Fibroblast of lung (primary cell): ENCODE results near the gene SYT8. TPM values are rescaled to one million over a fixed set of nuclear protein-coding genes. Genes with fewer than 3 reads are reported as not detected.

Source experiments
- DNase-seq, 2 donors: peaks; one replicate each; pipeline versions ENCODE4 v3.0.0 to v3.0.0-alpha.2; 2010; ENCODE audit warnings: low read depth in 2 of 2
- H2AFZ ChIP-seq: 2 replicates; pipeline ENCODE4 v1.5.1; 2012; ENCODE audit warnings: low read length, control low read depth, inconsistent platforms
- H3K27ac ChIP-seq: 2 replicates; pipeline ENCODE4 v1.5.1; 2011; ENCODE audit warnings: low read length, control low read depth; ENCODE audit not compliant: insufficient read depth
- H3K27me3 ChIP-seq: 2 replicates; pipeline ENCODE4 v1.5.1; 2011; ENCODE audit warnings: mild to moderate bottlenecking, low read length; ENCODE audit not compliant: control insufficient read depth, insufficient read depth
- H3K36me3 ChIP-seq: 2 replicates; pipeline ENCODE4 v1.5.1; 2011; ENCODE audit warnings: low read length; ENCODE audit not compliant: control insufficient read depth, insufficient read depth
- H3K4me1 ChIP-seq: 2 replicates; pipeline ENCODE4 v1.5.1; 2011; ENCODE audit warnings: low read length; ENCODE audit not compliant: control insufficient read depth, insufficient read depth; ENCODE audit errors: extremely low read depth
- H3K4me2 ChIP-seq: 2 replicates; pipeline ENCODE4 v1.5.1; 2011; ENCODE audit warnings: low read length, control low read depth; ENCODE audit not compliant: insufficient read depth; ENCODE audit errors: extremely low read depth
- H3K4me3 ChIP-seq, 4 experiments: fragments of 200-600 bp in 1 of 4; sonication (generic) in 1 of 4; replicated peaks in 1 of 4; 2 replicates each; pipeline ENCODE4 v1.5.1; 2011 to 2016; ENCODE audit warnings: low read length in 4 of 4, low read depth in 3 of 4, mild to moderate bottlenecking in 3 of 4, control low read depth in 2 of 4, inconsistent platforms in 1 of 4, mixed read lengths in 1 of 4; ENCODE audit not compliant: insufficient read depth in 1 of 4; ENCODE audit errors: control extremely low read depth in 1 of 4
- H3K79me2 ChIP-seq: 2 replicates; pipeline ENCODE4 v1.5.1; 2012; ENCODE audit warnings: mild to moderate bottlenecking, low read length, inconsistent platforms; ENCODE audit not compliant: control insufficient read depth, insufficient read depth
- H3K9ac ChIP-seq: 2 replicates; pipeline ENCODE4 v1.5.1; 2011; ENCODE audit warnings: mild to moderate bottlenecking, low read length, control low read depth; ENCODE audit not compliant: insufficient read depth
- H3K9me3 ChIP-seq: 2 replicates; pipeline ENCODE4 v1.5.1; 2012; ENCODE audit warnings: low read depth, low read length; ENCODE audit not compliant: control insufficient read depth, insufficient read depth
- H4K20me1 ChIP-seq: 2 replicates; pipeline ENCODE4 v1.5.1; 2011; ENCODE audit warnings: low read length; ENCODE audit not compliant: control insufficient read depth, insufficient read depth; ENCODE audit errors: extremely low read depth
- CTCF ChIP-seq, 2 donors: IDR thresholded peaks in 1 of 2; conservative IDR thresholded peaks in 1 of 2; 1 replicate in 1 of 2; 2 replicates in 1 of 2; pipeline ENCODE4 v1.5.1; 2011 to 2012; ENCODE audit warnings: low read length in 2 of 2, control low read depth in 1 of 2, inconsistent platforms in 1 of 2, low read depth in 1 of 2, mild to moderate bottlenecking in 1 of 2
- EZH2 ChIP-seq: IDR thresholded peaks from 2 replicates; pipeline ENCODE4 v1.5.1; 2012; ENCODE audit warnings: low read length, control low read depth, mild to moderate bottlenecking; ENCODE audit errors: missing control alignments
- polyA plus RNA-seq, 2 donors: library from polyadenylated mRNA; depleted of rRNA in 1 of 2; stranded (reverse) in 1 of 2; unstranded in 1 of 2; fragments of >200 nt; gene quantifications; 2 replicates each; pipeline ENCODE4 v1.2.1, GENCODE V29; 2011 to 2012; ENCODE audit warnings: missing spikeins in 1 of 2
- total RNA-seq: library from RNA; depleted of rRNA; stranded (reverse); fragments of >200 nt; gene quantifications from 2 replicates; pipeline ENCODE4 v1.2.1, GENCODE V29; 2014

SYT8 gene
- total and polyA plus RNA-seq, 2 donors (not counting 1 experiment from before 2014, with no cell fraction given): not detected

GRCh38 chr11:1814691-1815090, 20.1 kb upstream of the SYT8 start:
- Histone ChIP-seq H3K4me1 (no peaks in the 10 kb centered on the region), H2AFZ (no peak overlapping the region), H3K4me3 (no peak overlapping the region), H3K36me3 (no peaks in the 10 kb centered on the region), H4K20me1 (no peaks in the 10 kb centered on the region), H3K27me3 (peaks cover 4% of the 10 kb centered on the region), H3K27ac (no peak overlapping the region), H3K4me2 (no peak overlapping the region), H3K79me2 (no peaks in the 10 kb centered on the region), H3K9me3 (no peaks in the 10 kb centered on the region), H3K9ac (no peak overlapping the region)
- no peak for DNase-seq
- no peak for TF ChIP-seq EZH2
- no peak for TF ChIP-seq CTCF (conservative IDR thresholded peaks at IDR 0.05 in 1 of 2, IDR thresholded peaks at IDR 0.05 in 1 of 2; ENCODE audit: low read depth in 1 of 2, low read length in 2 of 2)

- no peak for DNase-seq
- Histone ChIP-seq H3K27ac (no peak overlapping the region), H3K27me3 (peaks cover 4% of the 10 kb centered on the region), H3K9me3 (no peaks in the 10 kb centered on the region), H3K4me1 (no peaks in the 10 kb centered on the region), H4K20me1 (no peaks in the 10 kb centered on the region), H3K36me3 (no peaks in the 10 kb centered on the region), H3K9ac (no peak overlapping the region), H3K4me3 (no peak overlapping the region), H3K79me2 (no peaks in the 10 kb centered on the region), H3K4me2 (no peak overlapping the region), H2AFZ (no peak overlapping the region)
- TF ChIP-seq EZH2 (no peak), CTCF (conservative IDR thresholded peaks at IDR 0.05 in 1 of 2, IDR thresholded peaks at IDR 0.05 in 1 of 2; ENCODE audit: low read depth in 1 of 2, low read length in 2 of 2) (no peak)
Observed at GRCh38 chr11:1815311-1815710, 19.5 kb upstream of the SYT8 start.

- no peaks in the 10 kb centered on the region for H3K4me1 ChIP-seq
- no peak overlapping the region for H3K4me2 ChIP-seq
- TF ChIP-seq CTCF (conservative IDR thresholded peaks at IDR 0.05 in 1 of 2, IDR thresholded peaks at IDR 0.05 in 1 of 2; ENCODE audit: low read depth in 1 of 2, low read length in 2 of 2) (no peak), EZH2 (no peak)
- no peaks in the 10 kb centered on the region for H4K20me1 ChIP-seq
- H2AFZ ChIP-seq: no peak overlapping the region
- H3K36me3 ChIP-seq: no peaks in the 10 kb centered on the region
- DNase-seq: no peak
- H3K27ac ChIP-seq: no peak overlapping the region
- peaks cover 1% of the 10 kb centered on the region for H3K27me3 ChIP-seq
- no peak overlapping the region for H3K9ac ChIP-seq
- H3K4me3 ChIP-seq: no peak overlapping the region
- no peaks in the 10 kb centered on the region for H3K9me3 ChIP-seq
- no peaks in the 10 kb centered on the region for H3K79me2 ChIP-seq
Observed at GRCh38 chr11:1815751-1816150, 19.0 kb upstream of the SYT8 start.
